HG02623 (cell line): ENCODE measurements around the gene PDE6B.
"Not testable (repeated sequence)": the region's sequence is repeated elsewhere in the genome, so short reads cannot be mapped to it uniquely, and the experiment has no call there.

Source experiments
- ATAC-seq: cut with Tn5 transposase; IDR thresholded peaks from one replicate; pipeline ENCODE4 v1.9.1; 2021; ENCODE audit warnings: moderate library complexity; ENCODE audit not compliant: unreplicated experiment

Gene PDE6B

GRCh38 chr4:635066-635835 lies 9.9 kb downstream of the PDE6B start:
- not testable (repeated sequence) for ATAC-seq

GRCh38 chr4:635851-636627 lies 10.7 kb downstream of the PDE6B start:
- ATAC-seq, result no peak

GRCh38 chr4:636628-637159 lies 11.3 kb downstream of the PDE6B start:
- ATAC-seq, result no peak

GRCh38 chr4:637536-638280 lies 12.3 kb downstream of the PDE6B start:
- ATAC-seq, result no peak

GRCh38 chr4:642366-642765 lies 17.0 kb downstream of the PDE6B start:
- ATAC-seq, result not testable (repeated sequence)

GRCh38 chr4:646460-646859 lies 21.1 kb downstream of the PDE6B start:
- no peak for ATAC-seq

GRCh38 chr4:647481-647880 lies 22.1 kb downstream of the PDE6B start:
- no peak for ATAC-seq

GRCh38 chr4:648579-649292 lies 23.4 kb downstream of the PDE6B start:
- ATAC-seq, result no peak

- no peak for ATAC-seq
Observed at GRCh38 chr4:649293-649625, 23.9 kb downstream of the PDE6B start.

- ATAC-seq, result no peak
Observed at GRCh38 chr4:649751-650310, 24.5 kb downstream of the PDE6B start.

- no peak for ATAC-seq
Observed at GRCh38 chr4:650461-650860, 25.1 kb downstream of the PDE6B start.

GRCh38 chr4:650951-651883 lies 25.8 kb downstream of the PDE6B start:
- no peak for ATAC-seq

- ATAC-seq, result no peak
Observed at GRCh38 chr4:651884-652642, 26.7 kb downstream of the PDE6B start.

GRCh38 chr4:653080-653821 lies 27.9 kb downstream of the PDE6B start:
- ATAC-seq, result no peak

- ATAC-seq, result no peak
Observed at GRCh38 chr4:653831-654502, 28.6 kb downstream of the PDE6B start.

- no peak for ATAC-seq
Observed at GRCh38 chr4:654503-654845, 29.1 kb downstream of the PDE6B start.

- ATAC-seq, result no peak
Observed at GRCh38 chr4:654871-655463, 29.6 kb downstream of the PDE6B start.
